Occipital lobe (tissue), 2 donors: Measurements from ENCODE around the gene POLN. TPM values are rescaled to one million over a fixed set of nuclear protein-coding genes. Genes with fewer than 3 reads are reported as not detected.

Source experiments
- DNase-seq: peaks from one replicate; lab custom pipeline; 2025; lab: John Stamatoyannopoulos, UW
- total RNA-seq: library from RNA; depleted of rRNA; stranded (reverse); fragments of >200 nt; gene quantifications from one replicate; pipeline ENCODE4 v1.2.3, GENCODE V29; 2014

The POLN gene
- total RNA-seq, 1 donor from 2014 or later = 7.8 TPM

- DNase-seq = no peak
Measured at GRCh38 chr4:2263926-2264321, 22.0 kb upstream of the POLN start.

- DNase-seq = no peak
Measured at GRCh38 chr4:2262944-2263250, 21.0 kb upstream of the POLN start.

DNA sequence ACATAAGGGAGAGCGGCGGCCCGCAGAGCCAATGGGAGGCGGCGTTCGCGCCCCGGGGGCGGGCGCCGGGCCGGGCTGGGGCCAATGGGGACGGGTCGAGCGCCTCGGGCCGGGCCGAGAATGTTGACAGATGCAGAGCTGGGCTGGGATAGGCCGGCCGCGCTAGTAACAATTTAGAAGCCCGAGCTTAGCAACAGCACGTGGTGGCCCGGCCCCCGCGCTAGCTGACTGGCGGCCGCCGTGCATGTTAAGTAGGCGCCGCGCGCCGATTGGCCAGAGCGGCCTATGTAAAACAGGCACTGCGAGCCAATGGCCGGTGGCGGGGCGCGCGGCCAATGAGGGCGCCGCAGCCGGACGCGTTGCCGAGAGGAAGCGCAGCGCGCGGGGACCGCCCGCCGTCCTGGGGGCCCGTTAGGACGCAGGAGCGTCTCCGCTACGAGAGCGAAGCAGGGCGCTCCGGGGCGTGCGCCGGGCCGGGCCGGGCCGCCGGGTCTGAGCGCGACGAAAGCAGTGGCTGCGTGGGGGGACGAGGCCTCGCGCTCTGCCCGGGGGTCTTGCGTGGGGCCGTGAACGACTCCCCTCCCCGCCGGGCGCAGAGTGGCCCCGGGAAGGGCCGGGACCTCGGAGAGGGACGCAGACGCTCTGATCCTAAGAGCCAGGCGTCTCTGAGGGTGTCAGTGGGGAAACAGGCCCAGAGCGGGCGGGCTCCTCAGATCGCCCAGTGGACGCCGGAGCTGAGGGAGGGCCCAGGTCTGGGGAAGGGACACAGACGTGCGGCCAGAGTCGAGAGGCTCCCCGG lies 20.4 kb upstream of the POLN start:
- DNase-seq = peak; percentile 99

DNA sequence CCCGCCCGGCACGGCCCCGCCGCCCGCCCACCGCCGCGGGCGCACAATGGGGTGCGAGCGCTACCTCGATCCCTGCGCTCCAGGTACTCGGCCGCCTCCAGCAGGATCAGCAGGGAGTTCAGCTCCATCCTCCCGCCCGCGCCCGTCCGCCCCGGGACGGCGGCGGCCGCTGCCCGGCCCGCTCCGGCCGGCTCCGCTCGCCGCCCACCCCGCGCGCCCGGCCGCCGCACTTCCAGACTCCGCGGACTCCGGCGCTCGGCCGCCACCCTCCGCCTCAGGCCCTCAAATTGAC lies 19.9 kb upstream of the POLN start, which contains the start of gene MXD4:
Gene MXD4, minus strand, starts transcription at position 257 of the 292 bp plus-strand sequence. Its CDS starts 129 bp downstream, at position 128.
- DNase-seq = no peak

GRCh38 chr4:2261110-2261852 lies 19.4 kb upstream of the POLN start:
- DNase-seq = no peak

- DNase-seq = no peak
Measured at GRCh38 chr4:2260344-2261109, 18.6 kb upstream of the POLN start.

GRCh38 chr4:2259541-2260343 lies 17.8 kb upstream of the POLN start:
- no peak for DNase-seq

- DNase-seq = no peak
Measured at GRCh38 chr4:2259036-2259540, 17.2 kb upstream of the POLN start.

DNA sequence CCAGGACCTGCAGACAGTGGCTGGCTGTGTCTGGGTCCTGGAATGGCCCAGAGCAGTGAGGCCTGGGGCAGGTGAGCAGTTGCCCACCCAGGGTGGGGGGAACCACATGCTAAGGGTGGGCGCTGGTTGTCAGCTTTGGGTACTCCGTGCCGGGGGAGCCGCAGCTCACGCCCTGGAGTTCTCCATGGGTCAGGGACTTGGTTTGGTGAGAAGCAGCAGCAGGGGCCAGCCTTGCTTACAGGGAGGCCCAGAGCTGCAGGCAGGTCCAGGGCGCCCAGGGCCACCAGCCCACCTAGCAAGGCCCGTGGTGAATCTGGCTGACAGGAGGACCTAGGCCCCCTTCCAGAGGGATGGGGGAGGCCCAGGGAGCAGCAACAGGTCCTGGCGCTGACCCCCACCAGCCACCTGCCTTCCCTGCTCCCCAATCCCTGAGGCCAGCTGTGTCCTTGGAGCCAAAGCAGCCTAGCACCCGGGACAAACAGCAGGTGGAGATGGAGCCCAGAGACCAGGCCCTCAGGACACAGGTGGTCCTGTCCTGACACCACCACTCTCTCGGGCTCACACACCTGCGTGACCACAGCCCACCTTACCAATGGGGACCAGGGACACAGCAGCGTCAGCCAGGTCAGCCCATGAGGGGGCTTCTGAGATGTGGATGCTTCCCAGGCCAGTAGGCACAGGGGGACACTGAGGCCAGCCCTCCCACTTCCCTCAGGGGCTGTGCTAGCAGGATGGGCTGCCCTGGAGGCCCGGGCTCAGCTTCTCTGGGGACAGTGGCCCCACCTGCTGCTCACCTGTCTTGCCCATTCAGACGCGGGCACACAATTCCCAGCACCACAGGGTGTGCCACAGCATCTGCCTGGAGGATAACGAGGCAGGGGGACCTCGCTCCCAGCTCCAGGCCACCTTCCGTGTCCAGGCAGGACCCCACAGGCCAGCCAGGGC lies 16.4 kb upstream of the POLN start:
- DNase-seq = no peak

DNA sequence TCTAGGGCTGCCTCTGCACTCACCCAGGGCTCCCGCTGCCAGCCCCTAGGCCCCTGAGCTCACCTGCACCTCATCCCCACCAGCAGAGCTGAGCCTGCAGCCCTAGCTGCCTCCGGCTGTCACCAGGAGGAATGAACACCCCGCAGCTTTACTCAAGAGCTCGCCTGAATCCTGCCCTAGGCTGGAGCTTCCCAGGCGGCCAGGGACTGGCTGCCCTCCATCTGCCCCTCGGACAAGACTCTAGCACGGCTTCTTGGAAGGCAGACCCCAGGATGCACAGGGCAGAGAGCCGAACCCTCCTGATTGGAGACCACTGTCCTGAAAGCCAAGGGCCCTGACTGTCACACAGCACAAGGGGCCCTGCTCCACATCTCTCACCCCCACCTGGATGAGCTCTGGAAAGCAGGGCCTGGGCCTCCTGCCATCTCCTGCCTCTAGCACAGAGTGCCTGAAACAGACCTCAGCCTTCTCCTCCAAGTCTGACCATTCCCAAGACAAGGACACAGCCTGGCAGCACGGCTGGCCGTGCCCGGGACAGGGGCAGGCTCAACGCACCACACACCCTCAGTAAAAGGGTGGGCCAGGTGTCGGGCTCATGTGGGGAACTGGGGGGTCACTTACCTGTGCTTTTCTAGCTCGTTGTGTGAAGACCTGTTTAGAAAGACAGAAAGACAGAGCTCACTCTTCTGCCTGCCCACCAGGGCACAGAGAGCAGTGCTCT lies 15.6 kb upstream of the POLN start:
- DNase-seq = no peak

DNA sequence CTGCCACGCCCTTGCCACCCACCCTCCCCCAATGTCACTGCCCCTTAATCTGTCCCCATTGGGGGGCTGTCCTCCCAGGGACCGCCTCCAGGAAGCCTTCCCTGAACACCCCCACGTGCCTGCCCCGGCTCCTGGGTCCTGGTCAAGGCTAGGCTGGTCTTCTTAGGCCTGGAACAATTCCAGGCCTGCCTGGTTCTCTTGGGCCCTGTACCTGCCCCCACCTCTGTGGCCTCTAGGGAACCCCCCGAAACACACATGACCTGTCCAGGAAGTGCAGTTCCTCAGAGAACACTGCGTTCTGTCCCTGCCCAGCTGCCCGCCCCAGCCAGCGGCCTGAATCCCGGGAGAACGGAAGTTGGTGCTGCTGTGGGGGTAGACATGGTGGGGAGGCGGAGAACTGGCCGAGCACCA lies 14.9 kb upstream of the POLN start:
- no peak for DNase-seq

DNA sequence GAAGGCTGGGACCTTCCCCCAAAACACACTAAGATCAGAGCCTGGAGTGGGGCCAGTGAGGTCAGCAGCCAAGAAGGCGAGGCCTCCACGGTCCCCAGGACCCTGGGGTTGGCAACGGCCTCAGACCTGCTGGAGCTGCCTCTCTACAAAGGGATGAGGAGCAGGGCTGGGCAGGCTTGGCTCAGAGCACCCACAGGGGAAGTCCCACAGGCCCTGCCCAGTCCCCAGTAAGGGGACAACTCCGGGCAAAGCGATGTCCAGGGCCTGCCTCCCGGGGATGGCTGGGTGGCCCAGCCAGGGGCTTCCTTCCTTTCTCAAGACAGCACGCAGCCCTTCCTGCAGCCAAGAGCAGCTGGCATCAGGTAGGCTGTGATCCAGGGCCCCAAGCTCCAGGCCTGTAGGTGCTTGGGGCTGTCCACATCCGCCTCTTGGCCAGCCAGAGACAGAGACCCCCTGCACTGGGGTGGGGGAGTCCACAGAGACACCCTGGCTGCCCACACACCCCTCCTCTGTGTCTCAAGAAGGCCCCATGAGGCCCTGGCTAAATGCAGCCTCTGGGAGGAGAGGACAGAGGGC lies 14.3 kb upstream of the POLN start:
- DNase-seq = no peak

DNA sequence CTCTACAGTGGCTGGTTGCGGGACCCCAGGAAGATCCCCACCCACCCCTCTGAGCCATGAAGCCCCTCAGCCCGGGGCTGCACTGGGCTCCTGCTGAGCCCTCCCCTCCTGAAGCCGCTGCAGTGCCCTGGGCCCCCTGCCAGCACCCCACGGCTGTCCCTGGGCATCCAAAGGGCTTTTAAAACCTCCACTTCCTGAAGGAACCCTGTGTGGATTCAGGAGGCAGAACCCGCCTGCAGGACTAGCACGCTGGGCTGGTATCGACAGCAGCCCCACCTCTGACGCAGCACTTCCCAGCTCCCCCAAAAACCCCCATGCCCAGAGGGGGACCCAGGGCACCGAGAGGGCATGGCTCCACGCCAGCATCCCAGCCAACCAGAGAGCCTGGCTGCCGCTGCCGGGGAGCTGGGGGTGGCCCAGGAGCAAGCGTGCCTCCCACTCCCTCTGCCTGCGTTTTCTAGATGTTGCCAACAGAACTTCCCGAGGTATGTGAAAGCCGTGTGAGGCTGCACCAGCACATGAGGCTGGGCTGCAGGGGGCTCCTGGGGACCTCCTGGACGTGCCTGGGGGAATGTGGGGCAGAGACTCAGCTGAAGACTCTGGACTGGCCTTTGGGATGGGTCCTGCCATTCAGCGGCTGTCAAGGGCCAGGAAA lies 13.7 kb upstream of the POLN start:
- no peak for DNase-seq

- no peak for DNase-seq
Measured at GRCh38 chr4:2254665-2255500, 13.0 kb upstream of the POLN start.

DNA sequence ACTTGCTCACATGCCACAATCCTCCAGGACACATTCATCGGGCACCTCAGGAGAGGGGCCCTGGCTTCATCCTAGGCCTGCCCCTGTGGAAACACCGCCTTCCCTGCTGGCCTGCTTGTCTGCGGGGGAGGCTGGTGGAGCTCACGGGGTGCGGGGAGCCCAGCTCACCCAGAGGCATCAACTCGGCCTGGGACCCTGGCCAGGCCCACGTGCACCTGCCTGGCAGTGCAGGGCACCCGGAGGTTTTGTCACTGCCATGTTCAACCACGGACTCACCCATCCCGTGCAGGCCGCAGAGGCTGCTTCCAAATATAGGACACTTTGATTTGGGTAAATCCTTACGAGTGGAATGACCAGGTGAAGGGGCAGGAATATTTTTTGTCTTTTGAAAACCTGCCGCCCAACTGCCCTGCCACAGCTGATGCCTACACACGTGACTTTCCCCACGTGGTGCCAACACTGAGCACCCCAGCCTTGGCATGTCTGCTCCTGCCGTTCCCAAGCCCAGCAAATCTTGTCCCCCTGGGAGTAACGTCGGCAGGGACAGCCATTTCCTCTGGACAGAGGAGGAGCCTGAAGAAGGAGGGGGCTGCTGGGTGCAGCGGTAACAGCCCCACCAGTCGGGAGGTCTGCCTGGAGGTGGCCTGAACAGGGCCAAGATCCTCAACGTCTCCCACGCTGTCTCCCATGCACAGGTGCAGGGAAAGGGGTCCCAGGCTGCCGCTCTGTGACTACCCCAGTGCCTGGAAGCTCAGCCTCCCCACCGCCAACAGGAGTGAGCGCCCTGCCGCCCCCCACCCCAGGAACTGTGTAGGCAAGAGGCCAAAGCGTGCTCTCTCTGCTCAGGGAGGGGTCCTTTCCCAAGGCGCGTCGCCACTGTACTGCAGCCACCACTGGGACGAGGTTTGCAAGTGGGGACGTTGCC lies 11.5 kb upstream of the POLN start:
- DNase-seq = no peak

GRCh38 chr4:2252530-2253091 lies 10.7 kb upstream of the POLN start:
- DNase-seq = no peak
